ENCODE data around the gene LRMDA.

LRMDA gene

DNA sequence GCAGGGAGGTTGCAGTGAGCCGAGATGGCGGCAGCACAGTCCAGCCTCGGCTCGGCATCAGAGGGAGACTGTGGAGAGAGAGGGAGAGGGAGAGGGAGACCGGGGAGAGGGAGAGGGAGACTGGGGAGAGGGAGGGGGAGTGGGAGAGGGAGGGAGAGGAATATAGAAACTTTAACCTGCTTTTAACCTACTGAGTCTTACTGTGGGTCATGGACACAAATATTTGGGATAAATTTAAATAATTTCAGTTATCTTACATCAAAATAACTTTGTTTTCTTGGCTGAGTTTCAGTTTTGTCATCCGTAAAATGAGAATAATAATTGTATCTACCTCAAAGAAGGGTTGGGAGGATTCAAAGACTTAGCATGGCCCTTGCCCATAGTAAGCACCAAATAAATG lies 319.8 kb downstream of the LRMDA start:
- no peak for DNase-seq (ENCODE audit: extremely low read depth, low read depth)

DNA sequence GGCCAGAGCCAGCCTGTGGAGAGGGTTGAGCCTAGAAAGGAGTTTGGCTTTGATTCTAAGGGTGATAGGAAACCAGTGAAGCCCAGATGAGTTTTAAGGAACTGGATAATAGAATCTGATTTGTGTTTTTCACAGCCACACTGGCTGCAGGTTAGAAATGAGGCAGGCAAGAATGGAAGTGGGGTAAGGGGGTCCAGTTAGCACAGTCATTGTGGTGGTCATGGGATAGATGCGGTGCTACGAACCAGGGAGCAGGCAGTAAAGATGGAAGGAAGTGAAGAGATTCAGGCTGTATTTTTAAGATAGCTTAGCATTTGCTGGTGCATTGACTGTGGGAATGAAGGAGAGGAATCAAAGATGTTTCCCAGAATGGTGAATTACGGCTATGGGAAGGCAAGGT lies 322.2 kb downstream of the LRMDA start:
- TF ChIP-seq, protein P1, sequence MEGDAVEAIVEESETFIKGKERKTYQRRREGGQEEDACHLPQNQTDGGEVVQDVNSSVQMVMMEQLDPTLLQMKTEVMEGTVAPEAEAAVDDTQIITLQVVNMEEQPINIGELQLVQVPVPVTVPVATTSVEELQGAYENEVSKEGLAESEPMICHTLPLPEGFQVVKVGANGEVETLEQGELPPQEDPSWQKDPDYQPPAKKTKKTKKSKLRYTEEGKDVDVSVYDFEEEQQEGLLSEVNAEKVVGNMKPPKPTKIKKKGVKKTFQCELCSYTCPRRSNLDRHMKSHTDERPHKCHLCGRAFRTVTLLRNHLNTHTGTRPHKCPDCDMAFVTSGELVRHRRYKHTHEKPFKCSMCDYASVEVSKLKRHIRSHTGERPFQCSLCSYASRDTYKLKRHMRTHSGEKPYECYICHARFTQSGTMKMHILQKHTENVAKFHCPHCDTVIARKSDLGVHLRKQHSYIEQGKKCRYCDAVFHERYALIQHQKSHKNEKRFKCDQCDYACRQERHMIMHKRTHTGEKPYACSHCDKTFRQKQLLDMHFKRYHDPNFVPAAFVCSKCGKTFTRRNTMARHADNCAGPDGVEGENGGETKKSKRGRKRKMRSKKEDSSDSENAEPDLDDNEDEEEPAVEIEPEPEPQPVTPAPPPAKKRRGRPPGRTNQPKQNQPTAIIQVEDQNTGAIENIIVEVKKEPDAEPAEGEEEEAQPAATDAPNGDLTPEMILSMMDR (IDR thresholded peaks at IDR 0.05; ENCODE audit: low read depth, low read length), result no peak

More for the DNA sequence above, 319.8 kb downstream of the LRMDA start:
- TF ChIP-seq, protein P1 (IDR thresholded peaks at IDR 0.05; ENCODE audit: low read depth, low read length), result no peak

DNA sequence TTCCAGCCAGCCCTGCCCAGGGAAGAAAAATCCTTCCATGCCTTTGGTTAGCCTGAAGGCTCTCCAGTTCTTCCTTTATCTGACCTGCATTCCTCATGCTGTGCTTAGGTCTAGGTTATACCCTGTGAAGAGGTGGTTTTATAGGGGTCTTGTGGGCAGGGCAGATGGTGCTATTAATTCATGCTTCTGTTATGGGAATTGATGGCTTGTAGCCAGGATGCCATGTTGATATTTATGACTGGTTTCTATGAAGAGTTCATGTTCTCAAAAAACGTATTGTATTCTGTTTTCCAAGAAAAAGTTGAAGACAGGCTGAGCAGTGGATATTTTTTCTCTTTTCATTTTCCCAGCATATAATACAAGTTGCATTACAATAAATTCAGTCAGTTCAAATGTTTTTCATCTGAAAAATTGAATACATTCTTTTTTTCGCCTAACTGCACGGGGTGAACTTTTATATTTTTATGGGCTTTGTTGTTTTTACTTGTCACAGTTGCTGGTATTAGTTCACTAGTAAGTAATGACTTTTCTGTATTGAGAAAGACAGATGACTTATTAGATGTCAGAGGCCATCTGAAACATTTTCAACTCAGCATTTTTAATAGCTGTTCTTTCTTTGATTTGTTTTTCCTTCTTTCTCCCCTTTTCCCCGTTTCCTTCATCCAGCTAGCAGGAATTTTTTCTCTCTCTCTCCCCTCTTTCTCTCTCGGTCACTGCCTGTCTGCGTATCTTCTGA lies 322.8 kb downstream of the LRMDA start:
- TF ChIP-seq, protein P1 (IDR thresholded peaks at IDR 0.05; ENCODE audit: low read depth, low read length), result no peak
- DNase-seq (ENCODE audit: extremely low read depth, low read depth), result no peak

More for the DNA sequence above, 322.2 kb downstream of the LRMDA start:
- DNase-seq (ENCODE audit: extremely low read depth, low read depth), result no peak

DNA sequence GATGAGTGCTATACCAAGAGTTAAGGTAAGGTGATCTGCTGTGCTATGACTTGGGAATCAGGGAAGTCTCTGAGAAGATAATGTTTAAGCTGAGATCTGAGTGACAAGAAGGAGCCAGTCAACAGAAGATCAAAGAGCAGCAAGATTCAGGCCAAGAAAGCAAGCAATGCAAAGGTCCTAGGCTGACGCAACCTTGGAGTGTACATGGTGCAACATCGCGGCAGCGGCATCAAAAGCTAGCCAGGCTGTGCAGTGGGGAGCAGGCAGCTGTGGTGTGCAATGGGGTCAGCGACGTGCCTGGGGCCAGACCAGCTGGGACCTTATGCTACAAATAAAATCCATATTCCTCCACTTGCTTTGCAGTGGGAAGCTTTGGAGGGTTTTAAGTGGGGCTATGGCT lies 324.1 kb downstream of the LRMDA start:
- DNase-seq (ENCODE audit: extremely low read depth, low read depth), result no peak
- TF ChIP-seq, protein P1 (IDR thresholded peaks at IDR 0.05; ENCODE audit: low read depth, low read length), result no peak

DNA sequence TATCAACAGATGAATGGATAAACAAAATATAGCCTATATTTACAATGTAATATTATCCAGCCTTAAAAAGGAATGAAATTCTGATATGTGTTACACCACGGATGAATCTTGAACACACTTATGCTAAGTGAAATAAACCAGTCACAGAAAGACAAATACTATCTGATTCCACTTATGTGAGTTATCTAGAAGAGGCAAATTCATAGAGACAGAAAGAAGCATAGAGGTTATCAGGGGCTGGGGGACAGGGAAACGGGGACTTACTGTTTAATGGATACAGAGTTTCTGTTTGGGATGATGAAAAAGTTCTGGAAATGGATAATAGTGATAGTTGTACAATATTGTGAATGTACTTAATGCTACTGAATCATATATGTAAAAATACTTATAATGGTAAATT lies 329.9 kb downstream of the LRMDA start:
- TF ChIP-seq, protein P1 (IDR thresholded peaks at IDR 0.05; ENCODE audit: low read depth, low read length), result no peak
- DNase-seq (ENCODE audit: extremely low read depth, low read depth), result no peak

DNA sequence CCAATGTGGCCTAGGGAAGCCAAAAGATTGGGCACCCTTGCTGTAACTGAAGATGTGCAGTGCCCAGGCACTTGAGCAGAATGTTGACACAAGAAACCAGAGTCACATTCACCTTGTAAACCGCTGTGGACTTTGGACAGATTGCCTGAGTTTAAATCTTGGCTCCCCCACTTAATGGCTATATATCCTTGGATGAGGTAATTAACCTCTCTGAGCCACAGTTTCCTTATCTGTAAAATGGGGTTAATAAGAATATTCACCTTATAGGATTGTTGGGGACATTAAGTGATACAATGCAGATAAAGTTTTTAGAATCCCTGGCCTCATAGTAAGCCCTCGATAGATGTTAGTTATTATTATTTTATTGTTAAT lies 331.0 kb downstream of the LRMDA start:
- TF ChIP-seq, protein P1 (IDR thresholded peaks at IDR 0.05; ENCODE audit: low read depth, low read length), result no peak
- DNase-seq (ENCODE audit: extremely low read depth, low read depth), result no peak

DNA sequence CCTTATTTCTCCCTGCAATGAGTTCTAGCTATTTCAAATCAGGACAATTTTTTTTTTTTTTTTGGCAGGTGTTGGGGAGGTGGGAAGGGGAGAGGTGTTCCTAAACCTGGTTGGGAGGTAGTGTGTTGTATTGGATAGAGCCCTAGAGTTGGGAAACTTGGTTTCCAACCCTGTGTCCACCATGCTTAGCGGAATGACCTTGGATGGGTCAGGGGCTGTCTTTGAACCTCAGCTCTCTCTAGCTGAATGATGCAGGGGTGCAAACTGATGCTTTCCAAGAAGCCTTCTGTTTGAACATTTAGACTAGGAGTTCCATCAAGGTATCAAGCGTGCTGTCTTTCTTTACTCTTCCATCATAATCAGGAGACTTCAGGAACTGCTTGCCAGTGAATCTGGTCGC lies 332.2 kb downstream of the LRMDA start:
- TF ChIP-seq, protein P1 (IDR thresholded peaks at IDR 0.05; ENCODE audit: low read depth, low read length), result no peak
- DNase-seq (ENCODE audit: extremely low read depth, low read depth), result no peak

All from AG09319 (cell line).